NCI-H1417 treated with DMSO at 0.1 percent for 48 hours (cell line): ENCODE measurements around the gene FGF14.
"Not testable (repeated sequence)": the region's sequence is repeated elsewhere in the genome, so short reads cannot be mapped to it uniquely, and the experiment has no call there.

Experiments used
- DNase-seq: peaks from one replicate; lab custom pipeline; 2025; lab: John Stamatoyannopoulos, UW

FGF14 gene

GRCh38 chr13:102195566-102196462, 206.0 kb downstream of the FGF14 start:
- DNase-seq, result peak; percentile 35

- DNase-seq, result no peak
Measured at GRCh38 chr13:102192858-102193257, 209.0 kb downstream of the FGF14 start.

GRCh38 chr13:102191951-102192502, 209.8 kb downstream of the FGF14 start:
- no peak for DNase-seq

- no peak for DNase-seq
Measured at GRCh38 chr13:102190930-102191329, 210.9 kb downstream of the FGF14 start.

GRCh38 chr13:102187313-102187712, 214.5 kb downstream of the FGF14 start:
- DNase-seq, result no peak

GRCh38 chr13:102185375-102185984, 216.4 kb downstream of the FGF14 start:
- DNase-seq, result no peak

- no peak for DNase-seq
Measured at GRCh38 chr13:102183509-102184182, 218.2 kb downstream of the FGF14 start.

GRCh38 chr13:102182170-102182569, 219.7 kb downstream of the FGF14 start:
- DNase-seq, result no peak

GRCh38 chr13:102177431-102177830, 224.4 kb downstream of the FGF14 start:
- no peak for DNase-seq

- DNase-seq, result no peak
Measured at GRCh38 chr13:102176846-102177245, 225.0 kb downstream of the FGF14 start.

GRCh38 chr13:102172406-102172805, 229.4 kb downstream of the FGF14 start:
- DNase-seq, result no peak

- DNase-seq, result no peak
Measured at GRCh38 chr13:102170305-102170704, 231.5 kb downstream of the FGF14 start.

- DNase-seq, result no peak
Measured at GRCh38 chr13:102169471-102170015, 232.3 kb downstream of the FGF14 start.

- DNase-seq, result no peak
Measured at GRCh38 chr13:102152790-102153189, 249.1 kb downstream of the FGF14 start.

- DNase-seq, result no peak
Measured at GRCh38 chr13:102147353-102147752, 254.5 kb downstream of the FGF14 start.

- no peak for DNase-seq
Measured at GRCh38 chr13:102145750-102146149, 256.1 kb downstream of the FGF14 start.

- DNase-seq, result no peak
Measured at GRCh38 chr13:102142473-102142826, 259.4 kb downstream of the FGF14 start.

- DNase-seq, result no peak
Measured at GRCh38 chr13:102141625-102142472, 260.0 kb downstream of the FGF14 start.

GRCh38 chr13:102139626-102140025, 262.2 kb downstream of the FGF14 start:
- no peak for DNase-seq

GRCh38 chr13:102138635-102139190, 263.1 kb downstream of the FGF14 start:
- DNase-seq, result no peak

- DNase-seq, result not testable (repeated sequence)
Measured at GRCh38 chr13:102137904-102138303, 263.9 kb downstream of the FGF14 start.
